Uterus (tissue), 4 donors: Measurements from ENCODE around the gene PKNOX2. TPM values are rescaled to one million over a fixed set of nuclear protein-coding genes. Genes with fewer than 3 reads are reported as not detected.

ENCODE experiments used
- DNase-seq, 2 donors: peaks; one replicate each; pipeline ENCODE4 v3.0.0-alpha.2; 2019 to 2020
- H3K27ac ChIP-seq, 2 donors: fragments of 200-600 bp; sonication (generic); 1 replicate in 1 of 2; 2 replicates in 1 of 2; pipeline ENCODE4 v1.5.1; 2016 to 2018
- H3K27me3 ChIP-seq, 2 donors: fragments of 200-600 bp; sonication (generic); one replicate each; pipeline ENCODE4 v1.5.1; 2018 to 2019; ENCODE audit warnings: control low read depth in 1 of 2
- H3K36me3 ChIP-seq, 2 donors: fragments of 200-600 bp; sonication (generic); one replicate each; pipeline ENCODE4 v1.5.1; 2019; ENCODE audit warnings: control low read depth in 1 of 2
- H3K4me1 ChIP-seq, 2 donors: fragments of 200-600 bp; sonication (generic); one replicate each; pipeline ENCODE4 v1.5.1; 2018 to 2019; ENCODE audit warnings: control low read depth in 1 of 2
- H3K4me3 ChIP-seq, 2 donors: fragments of 200-600 bp; sonication (generic); 1 replicate in 1 of 2; 2 replicates in 1 of 2; pipeline ENCODE4 v1.5.1; 2018 to 2019; ENCODE audit warnings: mild to moderate bottlenecking in 1 of 2
- H3K9me3 ChIP-seq, 2 donors: fragments of 200-600 bp; sonication (generic); one replicate each; pipeline ENCODE4 v1.5.1; 2019; ENCODE audit warnings: control low read depth in 1 of 2
- POLR2A ChIP-seq, 2 donors: fragments of 450-650 bp; IDR thresholded peaks; one replicate each; pipeline ENCODE4 v1.6.1; 2016; ENCODE audit warnings: antibody characterized with exemption in 2 of 2, mild to moderate bottlenecking in 1 of 2, moderate library complexity in 1 of 2
- intact Hi-C: fragments of 100-400 bp; cut with DNase I; formaldehyde crosslinking; loops from one replicate; pipeline ENCODE4 v1.15.1; 2023; ENCODE audit warnings: low total_unique reads
- small RNA-seq: library from RNA; depleted of rRNA; stranded (forward); fragments of <200 nt; gene quantifications from one replicate; pipeline ENCODE3, GENCODE V24; 2016
- total RNA-seq, 4 donors: library from RNA; depleted of rRNA in 3 of 4; stranded (reverse); fragments of >200 nt in 3 of 4; gene quantifications; one replicate each; pipeline versions ENCODE4 v1.1.0 to v1.2.4, GENCODE V29; 2014 to 2023
- donor health status: DM: yes; HTN: yes; CAD: no.

Gene PKNOX2
- total RNA-seq, 4 donors from 2014 or later = 0.29 to 22.7 (median 3.3) TPM

DNA sequence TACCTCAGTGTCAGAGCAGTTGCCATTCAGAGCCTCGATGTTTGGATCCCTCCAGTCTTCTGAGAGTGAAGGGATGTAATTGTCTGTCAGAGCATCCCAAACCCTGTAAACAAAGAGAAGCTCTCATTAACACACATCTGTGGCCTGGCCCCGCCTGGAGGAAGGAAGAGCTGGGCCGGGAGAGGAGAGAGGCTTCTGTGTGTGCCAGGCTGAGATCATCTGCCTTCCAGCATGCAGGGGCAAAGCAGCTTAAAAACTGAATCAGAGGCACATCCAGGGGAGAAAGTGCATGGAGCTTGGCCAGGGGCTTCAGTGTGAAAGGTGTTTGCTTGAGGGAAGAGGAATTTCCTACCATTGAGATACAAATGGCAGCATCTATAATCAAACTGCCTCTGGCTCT is 317.0 kb downstream of the PKNOX2 start:
- Histone ChIP-seq H3K4me3 (no peak overlapping the region), H3K27me3 (no peaks in the 10 kb centered on the region), H3K9me3 (no peaks in the 10 kb centered on the region), H3K36me3 (no peaks in the 10 kb centered on the region), H3K27ac (no peak overlapping the region), H3K4me1 (no peaks in the 10 kb centered on the region)
- no peak for TF ChIP-seq POLR2A (IDR thresholded peaks at IDR 0.05)
- intact Hi-C loops = no loop called here
- DNase-seq = no peak

Small RNA genes within 50 kb of the gene (small RNA-seq; reads per million reads assigned to genes)
- gene RNU6-321P = not detected

Other genes with a start within 250 kb of the PKNOX2 start
- not detected for gene HEPN1, start 245.5 kb upstream of the PKNOX2 start, total RNA-seq
- not detected for gene HEPACAM, start 228.7 kb upstream of the PKNOX2 start, total RNA-seq
- 1 to 10 TPM in 3 of 4 donors, under 1 TPM in 1; under 0.01 to 3.5 (median 1.7) TPM for gene CCDC15, start 210.5 kb upstream of the PKNOX2 start, total RNA-seq
- 1 to 10 TPM in 2 of 4 donors, under 1 TPM in 2; 0.26 to 4.1 (median 0.86) TPM for gene SLC37A2, start 101.4 kb upstream of the PKNOX2 start, total RNA-seq
- gene TMEM218, start 53.1 kb upstream of the PKNOX2 start, total RNA-seq = 10 to 100 TPM in 2 of 4 donors, 1 to 10 TPM in 2; 3.2 to 45.9 (median 12.0) TPM